Measurements from ENCODE around the gene PRKAB1.

DNA sequence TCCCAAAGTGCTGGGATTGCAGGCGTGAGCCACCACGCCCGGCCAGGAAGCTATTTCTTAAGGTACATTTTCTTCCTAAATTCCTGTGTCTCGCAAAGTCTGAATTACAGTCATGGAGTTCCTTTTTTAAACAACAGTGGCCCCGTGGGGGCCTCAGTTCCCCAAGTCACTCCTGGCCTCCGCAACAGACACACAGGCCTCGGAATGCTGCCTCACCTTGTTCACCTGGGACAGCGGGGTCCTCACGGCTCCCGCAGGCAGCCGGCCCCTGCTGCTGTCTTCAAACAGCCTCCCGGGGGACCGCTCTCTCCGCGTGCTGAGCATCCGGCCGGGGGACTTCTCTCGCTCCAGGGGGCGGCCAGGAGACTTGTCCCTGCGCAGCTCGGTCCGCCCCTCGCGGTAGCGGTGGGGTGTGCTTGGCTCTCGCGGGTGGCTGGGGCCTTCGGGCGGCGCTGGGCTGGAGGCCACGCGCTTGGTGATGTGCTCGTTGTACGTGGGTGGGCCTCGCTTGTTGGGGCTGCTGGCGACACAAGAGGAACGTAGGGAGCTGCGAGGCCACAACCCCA lies 22.1 kb downstream of the PRKAB1 start:
- TF ChIP-seq, protein P1, sequence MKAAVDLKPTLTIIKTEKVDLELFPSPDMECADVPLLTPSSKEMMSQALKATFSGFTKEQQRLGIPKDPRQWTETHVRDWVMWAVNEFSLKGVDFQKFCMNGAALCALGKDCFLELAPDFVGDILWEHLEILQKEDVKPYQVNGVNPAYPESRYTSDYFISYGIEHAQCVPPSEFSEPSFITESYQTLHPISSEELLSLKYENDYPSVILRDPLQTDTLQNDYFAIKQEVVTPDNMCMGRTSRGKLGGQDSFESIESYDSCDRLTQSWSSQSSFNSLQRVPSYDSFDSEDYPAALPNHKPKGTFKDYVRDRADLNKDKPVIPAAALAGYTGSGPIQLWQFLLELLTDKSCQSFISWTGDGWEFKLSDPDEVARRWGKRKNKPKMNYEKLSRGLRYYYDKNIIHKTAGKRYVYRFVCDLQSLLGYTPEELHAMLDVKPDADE (IDR thresholded peaks at IDR 0.05), result no peak
- TF ChIP-seq, protein P2, sequence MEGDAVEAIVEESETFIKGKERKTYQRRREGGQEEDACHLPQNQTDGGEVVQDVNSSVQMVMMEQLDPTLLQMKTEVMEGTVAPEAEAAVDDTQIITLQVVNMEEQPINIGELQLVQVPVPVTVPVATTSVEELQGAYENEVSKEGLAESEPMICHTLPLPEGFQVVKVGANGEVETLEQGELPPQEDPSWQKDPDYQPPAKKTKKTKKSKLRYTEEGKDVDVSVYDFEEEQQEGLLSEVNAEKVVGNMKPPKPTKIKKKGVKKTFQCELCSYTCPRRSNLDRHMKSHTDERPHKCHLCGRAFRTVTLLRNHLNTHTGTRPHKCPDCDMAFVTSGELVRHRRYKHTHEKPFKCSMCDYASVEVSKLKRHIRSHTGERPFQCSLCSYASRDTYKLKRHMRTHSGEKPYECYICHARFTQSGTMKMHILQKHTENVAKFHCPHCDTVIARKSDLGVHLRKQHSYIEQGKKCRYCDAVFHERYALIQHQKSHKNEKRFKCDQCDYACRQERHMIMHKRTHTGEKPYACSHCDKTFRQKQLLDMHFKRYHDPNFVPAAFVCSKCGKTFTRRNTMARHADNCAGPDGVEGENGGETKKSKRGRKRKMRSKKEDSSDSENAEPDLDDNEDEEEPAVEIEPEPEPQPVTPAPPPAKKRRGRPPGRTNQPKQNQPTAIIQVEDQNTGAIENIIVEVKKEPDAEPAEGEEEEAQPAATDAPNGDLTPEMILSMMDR (conservative IDR thresholded peaks at IDR 0.05; ENCODE audit: low read depth in 2 of 2), result no peak
- TF ChIP-seq EZH2 (IDR thresholded peaks at IDR 0.05; ENCODE audit: low read depth, unreplicated experiment), result no peak

Measured in GM23338 (cell line).